Activated T-helper 1 cell treated with Interleukin-2 at 50 U/mL for 16 hours (primary cell): ENCODE measurements around the gene PARP2.
"Not testable (repeated sequence)": the region's sequence is repeated elsewhere in the genome, so short reads cannot be mapped to it uniquely, and the experiment has no call there.

Experiments
- DNase-seq: peaks from one replicate; pipeline ENCODE4 v3.0.0-alpha.2; 2020; ENCODE audit warnings: low read depth

Gene PARP2

GRCh38 chr14:20346713-20347112, 3.3 kb downstream of the PARP2 start:
- no peak for DNase-seq

- DNase-seq, result no peak
Observed at GRCh38 chr14:20347747-20348146, 4.3 kb downstream of the PARP2 start.

- DNase-seq, result no peak
Observed at GRCh38 chr14:20350282-20350681, 6.8 kb downstream of the PARP2 start.

- DNase-seq, result no peak
Observed at GRCh38 chr14:20350860-20351259, 7.4 kb downstream of the PARP2 start.

GRCh38 chr14:20356422-20356821, 13.0 kb downstream of the PARP2 start:
- no peak for DNase-seq

GRCh38 chr14:20358474-20358873, 15.0 kb downstream of the PARP2 start:
- DNase-seq, result not testable (repeated sequence)

DNA sequence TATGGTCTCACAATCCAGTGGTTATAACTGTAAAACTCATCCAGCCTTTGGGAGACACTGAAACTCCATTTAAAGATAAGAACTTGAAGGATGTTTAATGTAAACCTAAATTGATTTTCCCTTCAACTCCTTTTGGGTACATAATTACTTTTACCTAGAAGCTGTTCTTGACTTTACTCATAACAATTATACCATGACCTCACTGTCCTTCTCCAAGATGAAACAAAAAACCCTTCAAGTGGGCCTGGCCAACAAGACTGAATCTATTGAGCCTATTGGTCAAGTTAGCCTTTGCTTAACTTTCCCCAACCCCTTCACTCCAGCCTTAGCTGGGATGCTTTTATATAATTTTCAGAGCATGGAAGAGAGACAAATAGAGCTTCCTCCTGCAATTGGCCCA, 22.5 kb downstream of the PARP2 start:
- no peak for DNase-seq

GRCh38 chr14:20372796-20373195, 29.4 kb downstream of the PARP2 start:
- DNase-seq, result no peak

GRCh38 chr14:20375471-20375870, 32.0 kb downstream of the PARP2 start:
- DNase-seq, result no peak

GRCh38 chr14:20376071-20376588, 32.7 kb downstream of the PARP2 start:
- no peak for DNase-seq

- no peak for DNase-seq
Observed at GRCh38 chr14:20377171-20377570, 33.7 kb downstream of the PARP2 start.

- DNase-seq, result no peak
Observed at GRCh38 chr14:20379743-20380142, 36.3 kb downstream of the PARP2 start.

GRCh38 chr14:20380681-20381080, 37.2 kb downstream of the PARP2 start:
- DNase-seq, result no peak

GRCh38 chr14:20381341-20381740, 37.9 kb downstream of the PARP2 start:
- no peak for DNase-seq

DNA sequence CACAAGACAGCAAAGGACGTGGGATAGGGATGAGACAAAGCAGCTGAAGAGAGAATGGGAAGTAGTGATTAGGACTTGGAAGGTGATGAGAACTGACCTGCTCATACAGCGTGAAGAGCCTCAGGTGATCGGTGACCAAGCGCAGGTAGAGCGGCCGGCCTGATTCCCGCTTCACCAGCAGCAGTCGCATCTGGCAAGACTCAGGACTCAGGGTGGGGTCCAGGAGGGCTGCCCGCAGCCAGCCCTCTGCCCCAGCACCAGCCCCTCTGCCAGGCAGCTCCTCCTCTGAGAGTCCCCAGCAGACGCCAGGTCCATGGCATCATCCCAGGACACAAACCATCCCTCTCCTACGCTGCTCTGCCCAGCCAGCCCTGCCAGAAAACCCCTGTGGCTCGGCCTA, 39.1 kb downstream of the PARP2 start:
- DNase-seq, result no peak

- no peak for DNase-seq
Observed at GRCh38 chr14:20383032-20383431, 39.6 kb downstream of the PARP2 start.

- DNase-seq, result no peak
Observed at GRCh38 chr14:20383636-20384035, 40.2 kb downstream of the PARP2 start.

GRCh38 chr14:20384321-20384720, 40.9 kb downstream of the PARP2 start:
- no peak for DNase-seq

GRCh38 chr14:20384886-20385285, 41.5 kb downstream of the PARP2 start:
- DNase-seq, result no peak

DNA sequence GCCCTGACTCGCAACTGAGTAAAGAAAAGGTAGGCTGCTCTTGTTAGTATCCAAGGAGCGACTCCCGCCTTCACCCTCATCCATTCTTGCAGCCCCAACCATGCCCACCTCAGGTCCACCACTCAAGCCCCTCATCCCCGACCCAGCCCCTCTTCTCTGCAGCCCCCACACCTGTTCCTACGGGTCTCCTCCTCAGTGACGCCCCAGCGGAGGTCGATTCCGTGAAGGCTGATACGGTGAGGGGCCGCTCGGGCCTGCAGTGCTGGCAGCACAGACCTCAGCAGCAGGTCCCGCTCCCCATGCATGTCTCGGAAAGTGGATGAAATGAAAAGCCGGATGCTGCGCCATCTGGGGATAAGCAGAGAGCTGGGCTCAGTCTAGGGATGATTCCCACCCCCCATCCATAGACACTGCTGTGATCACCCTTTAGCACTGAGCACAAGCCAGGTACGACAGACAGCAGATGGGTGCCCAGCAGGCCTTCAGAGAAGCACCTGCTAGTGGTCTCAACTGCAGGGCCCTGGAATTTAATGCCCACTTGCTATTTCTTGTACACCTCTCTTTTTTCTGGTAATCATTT, 42.9 kb downstream of the PARP2 start:
- DNase-seq, result no peak

- DNase-seq, result no peak
Observed at GRCh38 chr14:20387576-20387975, 44.1 kb downstream of the PARP2 start.

DNA sequence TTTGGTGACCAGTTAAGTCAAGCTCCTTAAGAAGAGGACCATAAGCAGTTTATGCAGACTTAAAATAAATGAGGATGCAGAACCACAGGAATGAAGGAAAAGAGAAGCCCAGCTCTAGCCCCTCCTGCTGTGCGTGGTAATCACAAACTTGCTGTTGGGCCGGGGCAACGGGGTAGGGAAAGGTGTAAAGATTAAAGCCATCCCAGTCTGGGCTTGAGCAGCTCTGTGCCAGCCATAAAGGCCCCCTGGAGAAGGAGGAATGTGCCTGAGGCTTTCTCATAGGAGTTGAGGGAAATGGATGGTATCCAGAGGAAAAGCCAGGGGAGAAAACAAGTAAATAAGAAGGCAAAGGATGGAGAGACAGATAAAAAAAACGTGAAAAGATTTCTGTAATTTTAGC, 44.7 kb downstream of the PARP2 start:
- no peak for DNase-seq

DNA sequence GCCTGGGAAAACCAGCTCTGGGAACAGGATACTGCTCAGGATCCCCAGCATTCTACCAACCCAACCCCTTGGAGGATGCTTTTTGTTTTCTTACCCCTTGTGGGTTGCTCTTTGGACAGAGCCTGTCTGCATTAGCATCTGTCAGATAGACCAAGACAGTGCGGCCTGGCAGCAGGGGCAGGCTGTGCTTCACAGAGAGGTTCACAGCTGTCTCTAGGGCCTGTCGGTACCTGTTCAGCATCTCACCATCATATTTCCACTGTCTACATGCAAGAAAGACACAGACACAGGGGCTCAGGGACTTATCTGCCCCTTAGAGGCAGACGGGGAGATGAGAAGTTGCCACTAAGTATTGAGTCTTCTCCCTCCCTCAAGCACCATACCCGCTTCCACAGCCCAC, 48.1 kb downstream of the PARP2 start:
- DNase-seq, result no peak

DNA sequence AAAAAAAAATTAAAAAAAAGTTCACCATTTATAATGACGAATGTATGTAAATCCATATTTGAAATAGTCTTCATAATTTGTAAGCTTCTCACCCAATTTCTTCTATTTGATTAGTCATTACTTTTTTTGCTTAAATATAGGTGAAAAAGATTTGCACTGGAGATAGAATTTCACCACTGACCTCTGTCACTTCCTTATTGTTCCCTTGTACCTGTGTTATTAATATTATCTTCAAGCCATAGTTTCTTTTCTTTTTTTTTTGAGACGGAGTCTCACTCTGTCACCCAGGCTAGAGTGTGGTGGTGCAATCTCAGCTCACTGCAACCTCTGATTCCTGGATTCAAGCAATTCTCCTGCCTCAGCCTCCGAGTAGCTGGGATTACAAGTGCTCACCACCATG, 54.1 kb downstream of the PARP2 start:
- DNase-seq, result no peak

- no peak for DNase-seq
Observed at GRCh38 chr14:20400589-20400964, 57.1 kb downstream of the PARP2 start.
